ENCODE measurements around the gene FAM20C.

FAM20C gene

DNA sequence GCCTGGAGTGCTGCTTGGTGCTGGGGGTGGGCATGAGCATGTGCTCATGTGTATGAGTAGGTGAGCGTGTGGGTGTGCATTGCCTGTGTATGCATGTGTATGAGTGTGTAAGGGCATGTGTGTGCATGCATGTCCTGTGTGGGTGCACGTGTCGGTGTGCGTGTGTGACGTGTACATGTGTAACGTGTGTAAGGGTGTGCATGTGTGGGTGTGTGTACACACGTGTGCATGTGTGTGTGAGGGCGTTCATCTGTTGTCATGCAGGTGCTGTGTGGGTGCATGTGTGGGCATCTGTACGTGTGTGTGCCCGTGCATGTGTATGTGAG is 30.3 kb downstream of the FAM20C start:
- Histone ChIP-seq H3K9ac (no peak overlapping the region), H3K4me1 (peaks cover 53% of the 10 kb centered on the region), H4K20me1 (peaks cover 75% of the 10 kb centered on the region), H3K4me3 (no peak overlapping the region), H3K27ac (no peak overlapping the region), H3K9me3 (no peaks in the 10 kb centered on the region), H3K4me2 (peak overlapping the region; percentile 68), H3K27me3 (peaks cover 29% of the 10 kb centered on the region), H3K36me3 (peaks cover 28% of the 10 kb centered on the region)
- no peak for TF ChIP-seq Cebpa-rat (IDR thresholded peaks at IDR 0.05)

DNA sequence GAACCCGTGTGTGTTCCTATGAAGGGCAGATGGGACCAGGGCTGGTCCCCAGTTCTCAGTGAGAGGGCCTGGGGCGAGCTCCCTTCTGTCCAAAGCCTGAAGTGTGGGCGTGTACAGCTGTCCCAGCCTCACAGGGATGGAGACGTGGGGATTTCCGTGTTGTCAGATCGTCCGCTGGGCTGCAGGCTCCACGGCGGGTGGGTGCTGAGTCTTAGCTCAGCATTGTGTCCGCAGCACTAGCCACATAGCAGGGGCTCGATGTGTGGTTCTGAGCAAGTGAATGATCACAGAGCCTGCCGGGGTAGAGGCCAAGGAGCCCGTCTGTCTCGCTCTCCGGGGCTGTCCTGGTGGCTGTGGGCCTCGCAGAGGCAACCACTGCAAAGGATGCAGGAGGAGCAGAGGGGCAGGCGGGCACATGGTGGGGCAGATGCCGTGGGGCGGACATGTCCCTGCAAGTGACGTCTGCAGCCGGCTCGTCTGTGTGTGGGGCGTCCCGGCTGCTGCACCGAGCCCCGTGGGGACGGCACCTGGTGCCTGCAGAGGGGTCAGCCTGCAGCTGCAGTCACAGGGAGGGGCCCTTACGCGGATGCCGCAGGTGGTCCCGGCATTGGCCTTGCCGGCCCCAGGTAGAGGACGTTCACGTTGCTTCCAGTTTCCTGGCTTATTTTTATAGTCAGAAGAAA is 30.9 kb downstream of the FAM20C start:
- Histone ChIP-seq H3K27me3 (peaks cover 29% of the 10 kb centered on the region), H3K4me1 (peaks cover 59% of the 10 kb centered on the region), H4K20me1 (peaks cover 75% of the 10 kb centered on the region), H3K4me3 (no peak overlapping the region; the same call in 1 of the 2 replicates), H3K4me2 (peak overlapping the region; percentile 68), H3K9ac (no peak overlapping the region), H3K27ac (no peak overlapping the region), H3K9me3 (no peaks in the 10 kb centered on the region), H3K36me3 (peaks cover 28% of the 10 kb centered on the region)
- TF ChIP-seq Cebpa-rat (IDR thresholded peaks at IDR 0.05) = no peak

DNA sequence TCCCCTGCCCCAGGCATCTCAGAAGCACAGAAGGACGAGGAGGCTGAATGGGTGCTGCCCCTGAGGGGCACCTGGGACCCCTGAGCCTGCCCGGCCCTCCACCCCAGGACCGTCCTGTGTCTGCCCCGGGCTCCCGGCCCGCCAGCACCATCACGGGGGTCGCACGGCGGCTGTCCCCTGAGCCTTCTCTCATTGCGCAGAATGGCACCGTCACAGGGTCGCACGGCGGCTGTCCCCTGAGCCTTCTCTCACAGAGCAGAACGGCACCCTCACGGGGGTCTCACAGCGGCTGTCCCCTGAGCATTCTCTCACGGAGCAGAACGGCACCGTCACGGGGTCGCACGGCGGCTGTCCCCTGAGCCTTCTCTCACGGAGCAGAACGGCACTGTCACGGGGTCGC is 31.5 kb downstream of the FAM20C start:
- TF ChIP-seq Cebpa-rat (IDR thresholded peaks at IDR 0.05) = no peak
- H3K9me3 ChIP-seq = no peaks in the 10 kb centered on the region
- H3K9ac ChIP-seq = no peak overlapping the region
- peaks cover 27% of the 10 kb centered on the region for H3K36me3 ChIP-seq
- peaks cover 64% of the 10 kb centered on the region for H3K4me1 ChIP-seq
- H3K27me3 ChIP-seq = peaks cover 29% of the 10 kb centered on the region
- H3K4me3 ChIP-seq = no peak overlapping the region
- H4K20me1 ChIP-seq = peaks cover 74% of the 10 kb centered on the region
- H3K4me2 ChIP-seq = peak overlapping the region; percentile 68
- no peak overlapping the region for H3K27ac ChIP-seq

DNA sequence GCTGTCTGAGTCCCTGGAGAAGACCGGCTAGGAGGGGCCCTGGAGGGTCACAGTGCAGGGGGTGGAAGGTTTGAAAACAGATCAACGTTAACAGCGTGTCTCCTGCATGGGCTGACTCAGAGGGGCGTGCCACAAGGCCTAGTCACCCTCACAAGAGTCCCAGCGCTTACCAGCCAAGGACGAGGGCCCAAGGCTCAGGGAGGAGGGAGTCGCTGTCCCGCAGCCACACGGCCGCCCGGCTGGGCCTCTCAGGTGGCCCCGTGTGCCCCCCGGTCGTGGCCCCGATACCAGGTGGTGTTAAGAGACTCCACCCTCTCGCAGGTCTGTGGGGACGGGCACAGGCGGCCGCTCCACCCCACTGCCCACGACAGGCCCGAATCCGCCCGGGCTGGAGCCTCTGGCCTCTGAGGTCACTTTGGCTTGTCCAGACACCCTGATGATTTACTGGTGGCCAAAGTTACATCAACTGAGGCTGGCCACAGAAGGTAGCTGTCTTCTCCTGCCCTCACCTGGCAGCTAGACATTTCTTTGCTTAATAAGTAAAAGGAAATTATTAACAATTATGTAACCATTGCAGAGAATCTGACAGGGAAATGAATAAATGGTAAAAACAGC is 34.0 kb downstream of the FAM20C start:
- no peak overlapping the region for H3K4me2 ChIP-seq
- H3K9ac ChIP-seq = no peak overlapping the region
- H3K4me3 ChIP-seq = no peak overlapping the region
- no peak for TF ChIP-seq Cebpa-rat (IDR thresholded peaks at IDR 0.05)
- H4K20me1 ChIP-seq = peaks cover 75% of the 10 kb centered on the region
- peaks cover 18% of the 10 kb centered on the region; the same call in 1 of the 2 replicates for H3K36me3 ChIP-seq
- peaks cover 29% of the 10 kb centered on the region for H3K27me3 ChIP-seq
- H3K9me3 ChIP-seq = no peaks in the 10 kb centered on the region
- H3K27ac ChIP-seq = no peak overlapping the region
- peaks cover 71% of the 10 kb centered on the region for H3K4me1 ChIP-seq

DNA sequence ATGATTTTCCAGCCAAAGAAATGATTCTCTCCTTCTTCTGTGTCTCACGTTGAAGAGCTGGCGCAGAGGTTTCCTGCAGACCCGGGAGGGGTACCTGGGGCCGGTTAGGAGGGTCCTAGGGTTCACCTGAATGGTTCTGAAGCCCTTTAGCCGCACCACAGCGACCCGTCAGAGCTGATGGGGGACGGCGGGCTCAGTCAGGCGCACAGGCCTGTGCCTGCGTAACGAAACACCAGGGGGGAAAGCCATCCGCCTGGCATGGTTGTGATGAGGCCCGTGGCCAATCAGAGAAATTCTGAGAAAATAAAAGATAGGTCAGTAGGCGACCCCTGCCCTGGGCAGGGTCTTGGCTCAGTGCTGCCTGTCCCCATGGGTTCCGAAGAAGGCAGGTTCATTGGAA is 35.6 kb downstream of the FAM20C start:
- no peak overlapping the region for H3K9ac ChIP-seq
- no peak for TF ChIP-seq Cebpa-rat (IDR thresholded peaks at IDR 0.05)
- H3K27me3 ChIP-seq = peaks cover 19% of the 10 kb centered on the region
- H3K4me1 ChIP-seq = peaks cover 74% of the 10 kb centered on the region
- peaks cover 78% of the 10 kb centered on the region for H4K20me1 ChIP-seq
- H3K36me3 ChIP-seq = peaks cover 18% of the 10 kb centered on the region; the same call in 1 of the 2 replicates
- H3K27ac ChIP-seq = 0 out of 2 replicates have a peak overlapping the region, but pooled peaks have one; percentile 5
- no peaks in the 10 kb centered on the region for H3K9me3 ChIP-seq
- no peak overlapping the region for H3K4me2 ChIP-seq
- no peak overlapping the region for H3K4me3 ChIP-seq

DNA sequence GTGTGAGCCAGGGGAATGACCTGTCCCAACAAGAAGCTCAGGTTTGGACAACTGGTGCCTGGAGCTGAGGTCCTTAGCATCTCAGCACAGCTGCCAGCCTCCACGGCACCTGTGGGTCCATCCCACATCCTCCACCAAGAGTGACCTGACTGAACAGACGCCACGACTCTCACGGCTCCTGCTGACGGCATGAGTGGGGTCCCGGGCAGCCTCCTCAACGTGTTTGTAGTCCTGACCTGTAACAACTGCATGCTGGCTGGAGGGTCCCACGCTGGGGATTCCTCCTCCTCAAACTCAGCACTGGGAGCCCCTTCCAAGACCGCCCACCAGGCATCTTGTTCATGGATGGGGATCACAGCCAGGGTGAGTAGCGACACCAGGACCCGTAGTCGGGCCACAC is 36.2 kb downstream of the FAM20C start:
- Histone ChIP-seq H3K36me3 (peaks cover 18% of the 10 kb centered on the region; the same call in 1 of the 2 replicates), H4K20me1 (peaks cover 78% of the 10 kb centered on the region), H3K27me3 (peaks cover 12% of the 10 kb centered on the region), H3K4me3 (no peak overlapping the region), H3K27ac (0 out of 2 replicates have a peak overlapping the region, but pooled peaks have one; percentile 5), H3K4me1 (peaks cover 74% of the 10 kb centered on the region), H3K9me3 (no peaks in the 10 kb centered on the region), H3K4me2 (no peak overlapping the region), H3K9ac (no peak overlapping the region)
- no peak for TF ChIP-seq Cebpa-rat (IDR thresholded peaks at IDR 0.05)

DNA sequence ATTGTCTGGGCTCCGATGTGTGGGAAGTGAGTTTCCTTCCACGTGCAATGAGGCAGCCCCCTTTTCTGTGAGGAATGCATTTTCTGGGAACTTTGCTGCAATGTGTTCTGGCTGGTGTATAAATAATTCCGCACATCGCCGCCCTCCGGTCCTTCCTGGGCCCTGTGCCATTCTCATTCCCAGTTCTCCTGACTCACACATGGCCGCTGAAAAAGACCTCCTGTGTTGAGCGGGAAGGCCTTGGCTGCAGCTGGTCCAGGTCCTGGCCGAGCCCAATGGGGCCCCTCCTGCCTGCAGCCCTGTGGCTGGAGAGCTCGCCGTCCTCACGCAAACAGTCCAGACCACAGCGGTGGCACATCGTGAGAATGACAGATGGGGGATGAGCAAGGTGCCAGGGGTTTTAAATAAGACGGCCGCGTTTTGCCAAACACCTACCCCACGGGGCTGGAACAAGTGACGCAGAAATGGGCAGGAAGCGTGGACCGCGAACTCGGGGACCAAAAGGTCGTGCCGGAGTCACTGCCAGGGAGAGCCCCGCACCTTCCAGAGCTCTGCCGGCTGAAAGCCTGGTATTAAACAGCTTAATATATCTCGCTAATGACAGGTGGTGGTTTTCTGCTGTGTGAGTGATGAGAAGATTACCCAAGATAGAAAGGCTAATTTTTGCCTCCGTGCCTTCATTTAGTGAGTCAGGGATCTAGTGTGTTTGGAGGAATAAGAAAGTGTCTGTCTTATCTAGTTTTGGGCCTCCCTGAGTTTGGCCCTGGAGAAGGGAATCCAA is 37.0 kb downstream of the FAM20C start:
- Histone ChIP-seq H3K27me3 (peaks cover 8% of the 10 kb centered on the region; the same call in 1 of the 2 replicates), H4K20me1 (peaks cover 82% of the 10 kb centered on the region), H3K27ac (no peak overlapping the region), H3K9me3 (no peaks in the 10 kb centered on the region), H3K9ac (no peak overlapping the region), H3K4me3 (no peak overlapping the region), H3K4me2 (peak overlapping the region; percentile 53), H3K4me1 (peaks cover 77% of the 10 kb centered on the region), H3K36me3 (peaks cover 23% of the 10 kb centered on the region; the same call in 1 of the 2 replicates)
- TF ChIP-seq Cebpa-rat (IDR thresholded peaks at IDR 0.05) = no peak

DNA sequence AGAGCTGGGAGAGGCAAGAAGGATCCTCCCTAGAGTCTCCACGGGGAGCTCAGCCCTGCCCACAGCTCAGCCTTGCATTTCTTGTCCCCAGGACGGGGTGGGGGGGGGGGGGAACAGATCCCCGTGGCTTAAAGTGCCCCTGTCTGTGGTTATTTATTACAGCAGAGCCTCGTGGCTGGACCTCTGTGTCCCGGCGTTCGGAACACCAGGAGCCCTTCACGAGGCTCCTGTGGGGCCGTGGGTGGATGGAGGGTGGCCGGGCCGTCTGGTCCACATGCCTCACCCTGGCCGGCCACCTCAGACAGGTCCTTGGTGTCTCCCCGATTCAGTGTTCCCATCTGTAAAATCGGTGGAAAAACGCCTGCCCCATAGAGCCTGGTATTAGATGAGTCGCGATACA is 37.9 kb downstream of the FAM20C start:
- Histone ChIP-seq H3K36me3 (peaks cover 29% of the 10 kb centered on the region), H3K27ac (no peak overlapping the region), H4K20me1 (peaks cover 91% of the 10 kb centered on the region), H3K9me3 (no peaks in the 10 kb centered on the region), H3K4me2 (peak overlapping the region; percentile 77), H3K9ac (no peak overlapping the region), H3K4me1 (peaks cover 77% of the 10 kb centered on the region), H3K27me3 (peaks cover 8% of the 10 kb centered on the region; the same call in 1 of the 2 replicates), H3K4me3 (no peak overlapping the region)
- no peak for TF ChIP-seq Cebpa-rat (IDR thresholded peaks at IDR 0.05)

DNA sequence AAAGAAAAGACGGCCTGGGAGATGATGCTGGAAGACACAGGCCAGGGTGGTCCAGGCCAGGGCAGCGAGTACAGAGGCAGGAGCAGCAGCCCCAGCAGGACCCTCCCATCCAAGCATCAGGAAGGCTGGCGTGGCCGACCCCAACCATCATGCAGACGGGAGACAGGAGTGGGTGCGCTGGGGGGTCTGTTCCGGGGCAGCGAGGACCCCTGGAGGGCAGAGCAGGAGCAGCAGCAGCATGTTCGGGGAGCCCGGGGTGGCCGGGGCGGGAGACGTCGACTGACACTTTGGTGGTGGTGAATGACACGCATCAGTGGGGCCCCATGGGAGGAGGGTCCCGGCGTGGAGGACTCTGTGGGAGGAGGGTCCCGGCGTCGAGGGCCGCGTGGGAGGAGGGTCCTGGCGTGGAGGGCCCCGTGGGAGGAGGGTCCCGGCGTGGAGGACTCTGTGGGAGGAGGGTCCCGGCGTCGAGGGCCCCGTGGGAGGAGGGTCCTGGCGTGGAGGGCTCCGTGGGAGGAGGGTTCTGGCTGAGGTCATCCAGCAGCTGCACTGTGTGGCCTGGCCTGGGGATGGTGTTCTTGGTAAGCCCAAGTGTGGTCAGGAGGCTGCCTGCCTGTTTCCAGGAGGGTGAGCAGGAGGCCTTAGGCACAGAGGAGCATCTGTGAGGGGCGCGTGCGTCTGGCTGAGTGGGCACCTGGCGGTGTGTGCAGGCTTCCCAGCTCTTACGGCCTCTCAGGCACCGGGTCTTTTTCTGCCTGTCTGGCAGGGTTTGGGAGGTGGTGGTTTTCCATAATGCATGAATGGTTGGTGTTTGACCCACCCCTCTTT is 38.9 kb downstream of the FAM20C start:
- peak overlapping the region; percentile 77 for H3K4me2 ChIP-seq
- no peak for TF ChIP-seq Cebpa-rat (IDR thresholded peaks at IDR 0.05)
- peaks cover 95% of the 10 kb centered on the region for H4K20me1 ChIP-seq
- peaks cover 36% of the 10 kb centered on the region for H3K36me3 ChIP-seq
- no peaks in the 10 kb centered on the region for H3K9me3 ChIP-seq
- peaks cover 73% of the 10 kb centered on the region for H3K4me1 ChIP-seq
- no peak overlapping the region for H3K27ac ChIP-seq
- H3K4me3 ChIP-seq = no peak overlapping the region
- H3K9ac ChIP-seq = 0 out of 2 replicates have a peak overlapping the region, but pooled peaks have one; percentile 5
- H3K27me3 ChIP-seq = peaks cover 3% of the 10 kb centered on the region; the same call in 1 of the 2 replicates
